ENCODE data around the gene GNPTG.
"Not testable (repeated sequence)": the region's sequence is repeated elsewhere in the genome, so short reads cannot be mapped to it uniquely, and the experiment has no call there.

The GNPTG gene

DNA sequence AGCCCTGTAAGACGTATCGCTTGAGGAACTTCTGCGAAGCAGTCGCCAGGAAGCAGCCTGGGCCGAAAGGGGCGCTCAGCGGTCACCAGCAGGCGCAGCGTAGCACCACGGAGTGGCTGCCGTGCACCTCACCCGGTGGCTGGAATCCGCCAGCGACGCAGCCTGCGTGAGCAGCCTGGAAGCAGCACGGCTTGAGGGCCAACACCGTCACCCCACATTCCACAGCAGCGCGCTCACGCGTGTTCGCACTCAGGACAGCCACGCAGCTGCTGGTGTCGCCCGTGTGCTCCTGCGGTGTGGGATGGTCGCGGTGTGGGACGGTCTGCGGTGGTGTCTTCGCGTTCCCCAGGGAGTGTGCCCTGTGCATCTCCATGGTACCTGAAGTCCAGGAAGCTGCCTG lies 32.7 kb upstream of the GNPTG start:
- DNase-seq (ENCODE audit: low spot score): no peak

- no peak for DNase-seq (ENCODE audit: low spot score)
These were observed 31.6 kb upstream of the GNPTG start for GRCh38 chr16:1320097-1320496.

DNA sequence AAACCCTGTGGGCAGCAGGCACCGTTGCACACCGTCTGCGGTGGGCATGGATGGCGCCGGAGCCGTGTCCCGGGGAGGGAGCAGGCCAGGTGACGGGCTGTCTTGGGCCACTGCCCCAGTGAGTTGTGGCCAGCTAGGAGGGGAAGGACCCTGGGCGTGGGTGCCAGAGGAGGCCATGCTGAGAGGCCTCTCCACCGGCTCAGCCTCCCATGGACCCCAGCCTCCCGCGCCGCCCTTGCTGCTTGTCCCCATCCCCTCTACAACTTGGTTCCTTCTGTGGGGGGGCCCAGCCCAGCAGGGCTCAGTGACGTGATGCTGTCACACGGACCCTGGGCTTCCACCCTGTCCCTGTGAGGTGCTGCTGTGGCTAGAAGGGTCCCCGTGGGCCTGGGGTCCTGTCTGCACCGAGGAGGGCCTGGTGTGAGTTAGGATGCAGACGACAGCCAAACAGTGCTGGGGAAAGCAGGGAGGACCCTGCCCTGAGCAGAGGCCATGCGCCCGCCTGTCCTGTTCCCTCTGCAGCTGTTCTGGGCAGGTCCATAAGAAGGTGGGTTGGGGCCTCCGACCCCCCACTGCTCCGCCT lies 31.0 kb upstream of the GNPTG start:
- no peak for DNase-seq (ENCODE audit: low spot score)

DNA sequence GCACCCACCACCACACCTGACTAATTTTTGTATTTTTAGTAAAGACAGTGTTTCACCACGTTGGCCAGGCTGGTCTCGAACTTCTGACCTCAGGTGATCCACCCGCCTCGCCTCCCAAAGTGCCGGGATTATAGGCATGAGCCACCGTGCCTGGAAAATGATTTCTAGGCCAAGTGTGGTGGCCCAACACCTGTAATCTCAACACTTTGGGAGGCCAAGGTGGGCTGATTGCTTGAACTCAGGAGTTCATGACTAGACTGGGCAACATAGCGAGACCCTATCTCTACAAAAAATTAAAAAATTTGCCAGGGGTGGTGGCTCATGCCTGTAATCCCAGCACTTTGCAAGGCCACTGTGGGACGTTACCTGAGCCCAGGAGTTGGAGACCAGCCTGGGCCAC lies 29.3 kb upstream of the GNPTG start:
- DNase-seq (ENCODE audit: low spot score): no peak

- peak; percentile 71 for DNase-seq (ENCODE audit: low spot score)
These were observed 28.2 kb upstream of the GNPTG start for GRCh38 chr16:1323296-1324239.

DNA sequence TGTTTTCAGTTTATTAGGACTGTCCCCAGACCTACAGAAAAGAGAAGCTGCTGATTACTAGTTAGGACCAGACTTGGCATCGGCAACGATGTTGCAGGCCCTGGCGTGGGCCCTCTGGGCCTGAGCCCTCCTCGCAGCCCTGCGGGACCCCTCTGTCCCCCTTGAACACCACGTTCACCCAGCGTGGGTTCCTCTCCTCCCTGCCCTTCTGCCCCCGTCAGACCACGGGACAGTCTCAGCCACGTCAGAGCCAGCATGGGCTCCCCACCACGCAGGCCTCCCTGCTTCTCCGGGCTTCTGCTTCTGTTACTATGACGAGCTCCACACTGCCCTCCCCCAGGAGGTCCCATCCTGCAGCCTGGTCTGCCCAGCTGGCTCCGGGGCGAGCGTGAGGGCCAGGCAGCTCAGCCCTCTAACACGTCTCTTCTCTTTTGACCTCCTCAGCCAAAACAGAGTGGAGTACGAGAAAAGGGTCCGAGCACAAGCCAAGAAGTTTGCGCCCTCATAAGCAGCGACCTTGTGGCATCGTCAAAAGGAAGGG lies 27.4 kb upstream of the GNPTG start:
- DNase-seq (ENCODE audit: low spot score): no peak

DNA sequence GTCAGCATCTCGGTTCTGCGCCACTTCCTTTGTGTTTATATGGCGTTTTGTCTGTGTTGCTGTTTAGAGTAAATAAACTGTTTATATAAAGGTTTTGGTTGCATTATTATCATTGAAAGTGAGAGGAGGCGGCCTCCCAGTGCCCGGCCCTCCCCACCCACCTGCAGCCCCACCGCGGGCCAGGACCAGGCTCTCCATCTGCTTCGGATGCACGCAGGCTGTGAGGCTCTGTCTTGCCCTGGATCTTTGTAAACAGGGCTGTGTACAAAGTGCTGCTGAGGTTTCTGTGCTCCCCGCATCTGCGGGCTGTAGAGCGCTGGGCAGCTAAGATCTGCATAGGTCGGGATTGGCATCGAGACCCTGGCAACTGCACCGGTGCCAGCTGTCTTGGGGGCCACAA lies 26.5 kb upstream of the GNPTG start:
- DNase-seq (ENCODE audit: low spot score): no peak

- DNase-seq (ENCODE audit: low spot score): no peak
These were observed 25.9 kb upstream of the GNPTG start for GRCh38 chr16:1325673-1326371.

- DNase-seq (ENCODE audit: low spot score): no peak
These were observed 25.3 kb upstream of the GNPTG start for GRCh38 chr16:1326391-1326790.

GRCh38 chr16:1326946-1327618 lies 24.6 kb upstream of the GNPTG start:
- DNase-seq (ENCODE audit: low spot score): no peak

- no peak for DNase-seq (ENCODE audit: low spot score)
These were observed 24.1 kb upstream of the GNPTG start for GRCh38 chr16:1327619-1327947.

- DNase-seq (ENCODE audit: low spot score): not testable (repeated sequence)
These were observed 23.6 kb upstream of the GNPTG start for GRCh38 chr16:1328136-1328535.

- DNase-seq (ENCODE audit: low spot score): not testable (repeated sequence)
These were observed 22.8 kb upstream of the GNPTG start for GRCh38 chr16:1328961-1329360.

DNA sequence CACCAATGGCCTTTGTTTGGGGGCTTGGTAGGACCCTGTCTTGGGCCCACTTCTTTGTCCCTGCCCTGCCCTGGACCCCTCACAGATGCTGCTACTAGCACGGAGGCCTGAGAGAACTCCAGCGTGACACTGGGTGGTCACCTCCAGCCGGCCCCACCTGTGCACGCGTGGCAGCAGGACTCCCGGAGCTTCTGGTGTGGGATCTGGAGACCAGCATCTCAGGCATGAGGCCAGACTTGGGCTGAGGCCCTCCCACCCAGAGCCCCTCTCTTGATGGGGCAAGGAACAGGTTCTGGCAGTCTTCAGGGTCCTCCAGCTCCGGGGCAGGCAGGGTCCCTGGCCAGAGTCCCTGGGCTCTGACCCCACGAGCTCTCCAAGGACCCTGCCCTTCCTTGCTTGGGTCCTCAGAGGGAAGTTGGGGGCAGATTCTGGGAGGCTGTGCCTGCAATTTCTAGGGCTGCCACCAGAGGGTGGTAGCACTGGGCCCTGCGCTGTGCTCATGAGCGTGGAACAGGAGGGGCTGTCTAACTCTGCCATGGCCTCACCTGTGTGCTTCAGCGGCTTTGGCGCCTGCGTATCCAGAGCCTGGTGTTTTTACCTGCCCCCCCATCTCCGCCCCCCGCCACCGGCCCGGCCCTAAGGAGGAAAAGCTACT lies 21.3 kb upstream of the GNPTG start:
- no peak for DNase-seq (ENCODE audit: low spot score)

DNA sequence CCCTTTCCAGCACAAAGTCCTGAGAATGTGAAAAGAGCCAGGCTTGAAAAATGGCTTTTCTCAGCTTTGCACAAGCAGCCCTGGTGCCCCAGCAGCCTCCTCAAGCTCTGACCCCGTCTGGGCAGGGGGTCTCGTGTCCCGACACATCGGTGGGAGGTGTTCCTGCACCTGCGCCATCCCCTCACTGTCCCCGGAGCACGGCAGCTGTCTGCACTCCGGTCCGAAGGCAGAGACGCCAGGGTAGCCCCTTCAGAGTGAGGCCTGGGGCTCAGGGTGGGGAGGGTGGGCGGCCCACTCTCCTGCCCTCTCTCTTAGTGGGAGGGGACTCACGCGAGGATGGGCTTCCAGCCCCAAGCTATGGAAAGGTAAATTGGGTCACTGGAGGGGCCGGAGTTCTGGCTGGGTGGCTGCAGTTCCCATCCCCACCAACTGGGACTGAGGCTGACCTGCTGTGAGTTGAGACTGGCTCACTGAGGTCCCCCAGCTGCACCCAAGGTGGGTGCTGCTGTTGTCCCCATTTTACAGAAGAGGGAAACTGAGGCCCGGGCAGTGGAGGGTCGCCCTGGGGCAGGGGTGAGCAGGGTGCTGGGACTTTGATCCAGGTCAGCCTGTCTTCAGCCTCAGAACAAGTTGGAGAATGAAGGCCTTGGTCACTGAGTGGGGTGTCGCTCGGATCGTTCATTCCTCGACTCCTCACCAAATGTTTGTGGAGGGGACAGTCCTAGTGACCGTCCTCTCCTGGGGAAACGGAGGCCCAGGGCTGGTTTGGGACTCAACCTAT lies 20.6 kb upstream of the GNPTG start:
- no peak for DNase-seq (ENCODE audit: low spot score)

DNA sequence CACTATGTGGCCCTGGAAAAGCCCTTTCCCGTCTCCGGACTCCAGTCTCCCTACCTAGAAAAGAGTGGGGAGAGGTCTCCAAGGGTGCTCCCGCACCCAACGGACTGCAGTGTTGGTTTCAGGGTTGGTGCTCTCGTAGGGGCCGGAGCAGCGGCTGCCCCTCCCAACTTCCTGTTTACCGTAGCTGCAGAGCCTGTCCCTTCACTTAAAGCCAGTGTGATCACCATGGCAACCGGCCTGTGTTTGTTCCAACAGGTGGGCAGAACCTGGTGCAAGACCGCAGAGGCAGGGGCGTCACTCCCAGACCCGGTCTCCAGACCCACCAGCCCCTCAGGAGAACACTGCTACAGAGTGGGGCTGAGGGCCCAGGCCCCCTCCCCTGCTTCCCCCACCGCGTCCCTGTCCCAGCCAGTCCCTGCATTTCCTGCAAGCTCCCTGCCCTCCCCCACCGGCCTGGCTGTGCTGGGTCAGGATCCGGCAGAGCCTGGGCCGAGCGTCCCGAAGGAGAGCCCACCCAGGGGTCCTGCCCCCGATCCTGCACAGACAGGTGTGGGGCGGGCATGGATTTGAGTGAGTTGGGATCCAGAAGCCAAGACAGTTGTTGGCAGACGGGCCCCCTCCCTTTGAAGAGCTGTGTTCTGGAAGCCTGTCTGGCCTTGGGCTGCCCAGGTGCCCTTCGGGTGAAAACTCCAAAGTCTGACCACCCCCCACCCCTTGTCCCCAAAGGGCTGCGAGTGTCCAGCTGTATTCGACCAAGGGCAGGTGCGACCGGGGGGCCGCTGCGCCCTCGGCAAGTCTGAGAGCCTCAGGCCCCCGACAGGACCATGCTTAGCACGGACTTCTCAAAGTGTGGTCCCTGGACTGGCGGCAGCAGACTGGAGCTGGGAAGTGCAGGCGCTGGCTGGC lies 19.8 kb upstream of the GNPTG start:
- no peak for DNase-seq (ENCODE audit: low spot score)

GRCh38 chr16:1332618-1333148 lies 19.0 kb upstream of the GNPTG start:
- no peak for DNase-seq (ENCODE audit: low spot score)

DNA sequence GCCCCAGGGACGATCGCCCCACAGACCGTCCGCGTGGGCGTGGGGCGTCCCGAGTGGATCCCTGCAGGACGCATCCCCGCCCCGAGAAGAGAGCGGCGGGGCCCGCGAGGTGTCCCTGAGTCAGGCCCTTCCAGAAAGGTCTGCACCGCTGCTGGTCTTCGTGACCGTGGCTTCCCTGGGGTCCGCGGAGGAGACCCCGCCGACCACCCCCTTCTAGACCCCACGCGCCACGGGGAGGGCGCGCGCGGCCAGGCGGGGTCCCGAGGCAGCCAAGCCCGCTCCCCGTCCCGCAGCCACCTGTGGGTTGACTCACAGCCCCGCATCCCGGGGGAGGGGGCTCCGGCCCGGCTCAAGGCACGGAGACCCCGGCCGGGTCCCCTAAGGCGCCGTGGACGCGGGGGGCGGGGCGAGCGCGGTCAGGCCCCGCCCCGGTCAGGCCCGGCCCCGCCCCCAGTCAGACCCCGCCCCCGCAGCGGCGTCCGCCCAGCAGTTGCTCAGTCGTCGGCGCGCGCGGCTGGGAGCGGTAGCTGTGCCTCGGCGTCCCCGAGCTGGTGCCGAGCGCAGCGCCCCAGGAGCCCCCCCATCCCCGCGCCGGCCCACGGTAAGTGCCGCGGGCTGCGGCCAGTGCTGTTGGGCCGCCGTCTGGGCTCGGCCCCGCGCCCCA lies 18.4 kb upstream of the GNPTG start, which contains the start of gene BAIAP3:
TSS of gene BAIAP3 (plus strand) at position 497 of the 664 bp plus-strand sequence. CDS start 4,905 bp downstream, outside the sequence.
- no peak for DNase-seq (ENCODE audit: low spot score)
